ENCODE data around the gene RHOF.

DNA sequence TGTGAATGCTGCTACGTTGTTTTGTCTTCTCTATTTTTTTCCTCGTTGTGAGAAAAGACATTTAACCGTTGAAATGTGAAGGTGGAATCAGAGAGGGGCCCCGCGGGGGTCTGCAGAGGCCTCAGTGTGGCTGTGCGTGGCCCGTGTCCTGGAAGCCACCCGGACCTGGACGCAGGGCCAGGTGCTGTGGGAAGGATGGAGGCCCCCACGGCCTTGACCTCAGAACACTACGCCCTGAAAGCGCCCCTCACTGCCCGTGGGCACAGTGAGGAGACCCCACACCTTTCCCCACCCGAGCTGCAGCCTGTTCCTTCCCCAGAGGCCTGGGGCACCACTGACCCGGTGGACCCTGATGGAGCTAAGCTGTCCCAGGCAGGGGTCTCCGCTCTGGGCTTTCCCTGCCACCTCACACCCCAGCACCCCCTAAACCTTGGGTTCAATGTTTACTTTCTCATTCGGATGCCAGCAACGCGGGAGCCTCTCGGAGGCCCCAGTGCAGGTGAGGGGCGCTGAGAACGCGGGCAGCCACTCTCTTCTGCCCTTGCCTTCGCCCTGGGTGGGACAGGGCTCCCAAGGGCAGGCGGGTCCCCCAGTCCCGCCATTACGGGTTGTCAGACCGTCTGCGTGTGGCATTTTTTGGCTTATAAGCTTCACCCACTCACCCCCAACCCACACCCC, 37.2 kb upstream of the RHOF start:
- TF ChIP-seq, protein P1, sequence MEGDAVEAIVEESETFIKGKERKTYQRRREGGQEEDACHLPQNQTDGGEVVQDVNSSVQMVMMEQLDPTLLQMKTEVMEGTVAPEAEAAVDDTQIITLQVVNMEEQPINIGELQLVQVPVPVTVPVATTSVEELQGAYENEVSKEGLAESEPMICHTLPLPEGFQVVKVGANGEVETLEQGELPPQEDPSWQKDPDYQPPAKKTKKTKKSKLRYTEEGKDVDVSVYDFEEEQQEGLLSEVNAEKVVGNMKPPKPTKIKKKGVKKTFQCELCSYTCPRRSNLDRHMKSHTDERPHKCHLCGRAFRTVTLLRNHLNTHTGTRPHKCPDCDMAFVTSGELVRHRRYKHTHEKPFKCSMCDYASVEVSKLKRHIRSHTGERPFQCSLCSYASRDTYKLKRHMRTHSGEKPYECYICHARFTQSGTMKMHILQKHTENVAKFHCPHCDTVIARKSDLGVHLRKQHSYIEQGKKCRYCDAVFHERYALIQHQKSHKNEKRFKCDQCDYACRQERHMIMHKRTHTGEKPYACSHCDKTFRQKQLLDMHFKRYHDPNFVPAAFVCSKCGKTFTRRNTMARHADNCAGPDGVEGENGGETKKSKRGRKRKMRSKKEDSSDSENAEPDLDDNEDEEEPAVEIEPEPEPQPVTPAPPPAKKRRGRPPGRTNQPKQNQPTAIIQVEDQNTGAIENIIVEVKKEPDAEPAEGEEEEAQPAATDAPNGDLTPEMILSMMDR (IDR thresholded peaks at IDR 0.05; ENCODE audit: low read length), result no peak
- no peak for TF ChIP-seq EZH2 (IDR thresholded peaks at IDR 0.05; ENCODE audit: borderline replicate concordance, low read length)

Data from OCI-LY1 (cell line).